Measurements from ENCODE around the gene IGFL2. TPM values are rescaled to one million over a fixed set of nuclear protein-coding genes. Genes with fewer than 3 reads are reported as not detected.

Gene IGFL2
- total and polyA plus RNA-seq, 9 of the 15 experiments (the other 6 are each of a cell fraction or from before 2014, with no cell fraction given), result 0.42 to 1.7 (median 0.75) TPM; not detected in 2

DNA sequence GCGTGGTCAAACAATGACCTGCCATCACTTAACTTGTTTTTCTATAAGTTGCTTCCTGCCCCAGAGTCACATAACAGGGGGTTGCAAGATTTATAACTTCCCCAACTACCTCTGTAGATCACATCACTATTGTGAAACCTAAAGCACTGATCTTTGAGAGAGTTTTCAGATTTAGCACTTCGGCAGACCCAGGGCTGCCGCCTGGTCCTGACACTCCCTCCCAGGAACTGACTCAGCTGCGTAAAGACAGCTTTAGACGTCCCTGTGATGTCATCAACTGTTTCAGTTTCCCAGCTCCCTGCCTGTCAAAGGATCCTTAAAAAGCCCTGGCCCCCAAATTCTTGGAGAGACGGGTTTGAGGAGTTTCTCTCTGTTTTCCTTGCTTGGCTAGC, 33.3 kb downstream of the IGFL2 start:
- in situ Hi-C loops (cut with MboI), result no loop called here
- DNase-seq (ENCODE audit: extremely low read depth in 1 of 4, low spot score in 3 of 4) (no peak), ATAC-seq (no peak)

More for the DNA sequence above, 33.3 kb downstream of the IGFL2 start:
- H3K27ac ChIP-seq (ENCODE audit: extremely low read depth, low read depth, low read length), result no peak overlapping the region
- H3K4me2 ChIP-seq (ENCODE audit: insufficient read depth, low read length), result no peak overlapping the region
- BruUV-seq (replicated peaks), result no TSS peak
- H2AFZ ChIP-seq (ENCODE audit: low read depth, low read length), result no peak overlapping the region
- CTCF ChIA-PET (ENCODE audit: low intra/inter-chr PET ratio), result no interaction called here
- no peaks in the 10 kb centered on the region for H3K9me3 ChIP-seq (replicated peaks; ENCODE audit: control insufficient read depth, insufficient read depth, low read depth, low read length)
- WGBS (ENCODE audit: insufficient coverage, low coverage, missing lambda C conversion rate), result 7% methylated on average over 6 of the region's 6 CpGs
- H3K9ac ChIP-seq (ENCODE audit: insufficient read depth in 1 of 2, low read depth in 2 of 2, low read length in 2 of 2), result no peak overlapping the region
- no peaks in the 10 kb centered on the region for H3K9me1 ChIP-seq (ENCODE audit: control insufficient read depth, insufficient read depth, low read length)
- H3K27me3 ChIP-seq (ENCODE audit: control insufficient read depth in 2 of 2, insufficient read depth in 2 of 2, low read length in 2 of 2), result peaks cover 0 to 22% of the 10 kb centered on the region in 2 experiments; a peak in 2 of 5 replicates
- TF ChIP-seq JUND (IDR thresholded peaks at IDR 0.05; ENCODE audit: borderline replicate concordance, low read depth, low read length) (0 out of 2 replicates have a peak, but pooled peaks have one; percentile 21), JUND (tag; IDR thresholded peaks at IDR 0.05; ENCODE audit: borderline replicate concordance, low read depth, low read length) (no peak), ATF7 (IDR thresholded peaks at IDR 0.05) (peak; percentile 34; the same call in 1 of the 2 replicates), CREM (IDR thresholded peaks at IDR 0.05; ENCODE audit: low read depth) (0 out of 2 replicates have a peak, but pooled peaks have one; percentile 54), ZNF347 (CRISPR knock-in tag; IDR thresholded peaks at IDR 0.05; ENCODE audit: low read depth) (no peak), CEBPB (tag; IDR thresholded peaks at IDR 0.05) (peak; percentile 37; the same call in 1 of the 2 replicates), CEBPG (CRISPR knock-in tag; IDR thresholded peaks at IDR 0.05) (no peak), CEBPG (tag; conservative IDR thresholded peaks at IDR 0.05 in 1 of 2, IDR thresholded peaks at IDR 0.05 in 1 of 2) (peak in 1 of 2 experiments; percentile 70; a peak in 2 of 4 replicates), NELFE (IDR thresholded peaks at IDR 0.05; ENCODE audit: insufficient read depth, insufficient read length) (no peak), ATF1 (CRISPR knock-in tag; IDR thresholded peaks at IDR 0.05) (no peak), ATF1 (tag; IDR thresholded peaks at IDR 0.05) (peak; percentile 34; the same call in 1 of the 2 replicates), BRF1 (IDR thresholded peaks at IDR 0.05; ENCODE audit: borderline replicate concordance, extremely low read depth, insufficient read length) (no peak)
- TF ChIP-seq, protein P1, sequence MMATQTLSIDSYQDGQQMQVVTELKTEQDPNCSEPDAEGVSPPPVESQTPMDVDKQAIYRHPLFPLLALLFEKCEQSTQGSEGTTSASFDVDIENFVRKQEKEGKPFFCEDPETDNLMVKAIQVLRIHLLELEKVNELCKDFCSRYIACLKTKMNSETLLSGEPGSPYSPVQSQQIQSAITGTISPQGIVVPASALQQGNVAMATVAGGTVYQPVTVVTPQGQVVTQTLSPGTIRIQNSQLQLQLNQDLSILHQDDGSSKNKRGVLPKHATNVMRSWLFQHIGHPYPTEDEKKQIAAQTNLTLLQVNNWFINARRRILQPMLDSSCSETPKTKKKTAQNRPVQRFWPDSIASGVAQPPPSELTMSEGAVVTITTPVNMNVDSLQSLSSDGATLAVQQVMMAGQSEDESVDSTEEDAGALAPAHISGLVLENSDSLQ (IDR thresholded peaks at IDR 0.05), result 0 out of 2 replicates have a peak, but pooled peaks have one; percentile 10
- TF ChIP-seq, protein P2, sequence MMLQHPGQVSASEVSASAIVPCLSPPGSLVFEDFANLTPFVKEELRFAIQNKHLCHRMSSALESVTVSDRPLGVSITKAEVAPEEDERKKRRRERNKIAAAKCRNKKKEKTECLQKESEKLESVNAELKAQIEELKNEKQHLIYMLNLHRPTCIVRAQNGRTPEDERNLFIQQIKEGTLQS (IDR thresholded peaks at IDR 0.05), result peak; percentile 25; the same call in 1 of the 2 replicates
- TF ChIP-seq, protein P2 (CRISPR knock-in tag; conservative IDR thresholded peaks at IDR 0.05), result no peak
- intact Hi-C loops (cut with micrococcal nuclease), result no loop called here
- peaks cover 0 to 4% of the 10 kb centered on the region in 2 experiments; a peak in 3 of 5 replicates for H3K4me1 ChIP-seq (replicated peaks in 1 of 2; ENCODE audit: control insufficient read depth in 2 of 2, insufficient read depth in 2 of 2, low read length in 2 of 2)
- H3K36me3 ChIP-seq (ENCODE audit: control insufficient read depth, insufficient read depth, low read length), result no peaks in the 10 kb centered on the region
- no peaks in the 10 kb centered on the region for H3K79me2 ChIP-seq (ENCODE audit: control insufficient read depth, insufficient read depth, low read length)
- FAIRE-seq, result no peak
- no peak overlapping the region for H3K4me3 ChIP-seq
- H4K20me1 ChIP-seq (replicated peaks; ENCODE audit: control insufficient read depth, insufficient read depth, low read length), result no peaks in the 10 kb centered on the region
- POLR2A ChIA-PET, result no interaction called here

Data from K562 (cell line).